GM23338 (cell line): ENCODE measurements around the gene PDZD7. TPM values are rescaled to one million over a fixed set of nuclear protein-coding genes. Genes with fewer than 3 reads are reported as not detected.

ENCODE experiments used
- ATAC-seq: fragments of 200-7000 bp; cut with Tn5 transposase; 3 replicates; pipeline ENCODE4 v1.9.1; 2020
- DNase-seq: peaks from one replicate; pipeline ENCODE4 v3.0.0-alpha.2; 2015; ENCODE audit warnings: low spot score
- H2AFZ ChIP-seq: fragments of 200-600 bp; sonication (generic); 2 replicates; pipeline ENCODE4 v1.8.0; 2016; ENCODE audit warnings: antibody characterized with exemption, mild to moderate bottlenecking, moderate library complexity
- H3F3A ChIP-seq: fragments of 200-600 bp; sonication (generic); replicated peaks from 2 replicates; pipeline ENCODE4 v1.8.0; 2017; ENCODE audit warnings: antibody characterized with exemption, mixed run types, low read depth
- H3K27ac ChIP-seq: fragments of 200-600 bp; sonication (generic); 2 replicates; pipeline ENCODE4 v1.6.1; 2016; ENCODE audit warnings: low read depth
- H3K27me3 ChIP-seq: fragments of 200-600 bp; sonication (generic); 2 replicates; pipeline ENCODE4 v1.8.0; 2016; ENCODE audit warnings: mild to moderate bottlenecking, mixed run types, moderate library complexity; ENCODE audit not compliant: insufficient read depth
- H3K36me3 ChIP-seq: fragments of 200-600 bp; sonication (generic); 2 replicates; pipeline ENCODE4 v1.8.0; 2016; ENCODE audit warnings: mild to moderate bottlenecking; ENCODE audit not compliant: insufficient read depth
- H3K4me1 ChIP-seq: fragments of 200-600 bp; sonication (generic); 2 replicates; pipeline ENCODE4 v1.8.0; 2016; ENCODE audit warnings: mild to moderate bottlenecking, moderate library complexity; ENCODE audit not compliant: insufficient read depth
- H3K4me2 ChIP-seq: fragments of 200-600 bp; sonication (generic); 2 replicates; pipeline ENCODE4 v1.7.1; 2017; ENCODE audit warnings: mixed run types
- H3K4me3 ChIP-seq: fragments of 200-600 bp; sonication (generic); 2 replicates; pipeline ENCODE4 v1.6.1; 2016; ENCODE audit warnings: mixed run types
- H3K79me2 ChIP-seq: fragments of 200-600 bp; sonication (generic); replicated peaks from 2 replicates; pipeline ENCODE4 v1.8.0; 2017; ENCODE audit warnings: mild to moderate bottlenecking; ENCODE audit not compliant: insufficient read depth
- H3K9me2 ChIP-seq: fragments of 200-600 bp; sonication (generic); 2 replicates; pipeline ENCODE4 v1.8.0; 2017; ENCODE audit not compliant: insufficient read depth
- H4K20me1 ChIP-seq: fragments of 200-600 bp; sonication (generic); replicated peaks from 2 replicates; pipeline ENCODE4 v1.8.0; 2017; ENCODE audit warnings: mild to moderate bottlenecking; ENCODE audit not compliant: insufficient read depth
- H3K27ac Mint-ChIP-seq: 2 replicates; pipeline ENCODE4 v1.8.0; 2020; ENCODE audit warnings: inconsistent platforms, mild to moderate bottlenecking, moderate library complexity, mixed read lengths
- H3K27me3 Mint-ChIP-seq: 3 replicates; pipeline ENCODE4 v1.8.0; 2022; ENCODE audit warnings: low read depth, mild to moderate bottlenecking, moderate library complexity, mixed read lengths, inconsistent platforms; ENCODE audit not compliant: insufficient read depth, poor library complexity
- H3K36me3 Mint-ChIP-seq: 3 replicates; pipeline ENCODE4 v1.8.0; 2021; ENCODE audit warnings: low read depth, mild to moderate bottlenecking, inconsistent platforms, moderate library complexity, mixed read lengths
- H3K4me1 Mint-ChIP-seq: 3 replicates; pipeline ENCODE4 v1.8.0; 2020; ENCODE audit warnings: mild to moderate bottlenecking, inconsistent platforms, mixed read lengths
- H3K4me3 Mint-ChIP-seq: 3 replicates; pipeline ENCODE4 v1.8.0; 2021; ENCODE audit warnings: moderate library complexity, mild to moderate bottlenecking, inconsistent platforms, mixed read lengths
- H3K9me3 Mint-ChIP-seq: 3 replicates; pipeline ENCODE4 v1.8.0; 2020; ENCODE audit warnings: moderate library complexity, mild to moderate bottlenecking, inconsistent platforms, mixed read lengths
- CREB1 ChIP-seq: fragments of 250-450 bp; sonication (Bioruptor Pico); IDR thresholded peaks from 2 replicates; pipeline ENCODE4 v1.5.0; 2020; ENCODE audit warnings: low read depth, mild to moderate bottlenecking, moderate library complexity
- CTCF ChIP-seq, 2 experiments: fragments of 200-600 bp in 1 of 2; sonication (generic) in 1 of 2; conservative IDR thresholded peaks; 2 replicates each; pipeline versions ENCODE4 v1.5.1 to v1.6.1; 2016 to 2017; ENCODE audit warnings: antibody characterized with exemption in 2 of 2, low read depth in 2 of 2, mild to moderate bottlenecking in 2 of 2, moderate library complexity in 1 of 2
- ETS1 ChIP-seq: IDR thresholded peaks from 2 replicates; pipeline ENCODE4 v1.6.1; 2016; ENCODE audit warnings: antibody characterized with exemption
- EZH2phosphoT487 ChIP-seq: fragments of 200-600 bp; sonication (generic); IDR thresholded peaks from one replicate; pipeline ENCODE4 v1.8.1; 2018; ENCODE audit warnings: antibody characterized with exemption; ENCODE audit not compliant: unreplicated experiment
- JUNB ChIP-seq: IDR thresholded peaks from one replicate; pipeline ENCODE4 v1.6.1; 2016; ENCODE audit warnings: antibody characterized with exemption; ENCODE audit not compliant: unreplicated experiment
- NANOG ChIP-seq: IDR thresholded peaks from 2 replicates; pipeline ENCODE4 v1.6.1; 2016; ENCODE audit warnings: antibody characterized with exemption, borderline replicate concordance
- POLR2AphosphoS5 ChIP-seq: IDR thresholded peaks from 2 replicates; pipeline ENCODE4 v1.6.1; 2016; ENCODE audit warnings: antibody characterized with exemption, low read depth
- STAT1 ChIP-seq: IDR thresholded peaks from one replicate; pipeline ENCODE4 v1.6.1; 2016; ENCODE audit warnings: antibody characterized with exemption; ENCODE audit not compliant: unreplicated experiment
- ZNF114 ChIP-seq: fragments of 250-450 bp; sonication (Bioruptor Pico); IDR thresholded peaks from 2 replicates; pipeline ENCODE4 v1.5.0; 2020; ENCODE audit warnings: mild to moderate bottlenecking, moderate library complexity
- ZNF331 ChIP-seq: fragments of 250-450 bp; sonication (Bioruptor Pico); IDR thresholded peaks from 2 replicates; pipeline ENCODE4 v1.5.0; 2020; ENCODE audit warnings: low read depth, mild to moderate bottlenecking, moderate library complexity
- ZNF462 ChIP-seq: fragments of 250-450 bp; sonication (Bioruptor Pico); IDR thresholded peaks from 2 replicates; pipeline ENCODE4 v1.5.0; 2020; ENCODE audit warnings: mild to moderate bottlenecking, moderate library complexity
- polyA plus RNA-seq: library from polyadenylated mRNA; unstranded; fragments of >200 nt; fragmentation: Nextera tagmentation; extraction: Ambion mirVana; gene quantifications from 2 replicates; pipeline ENCODE4 v1.2.1, GENCODE V29; 2016
- total RNA-seq: library from RNA; depleted of rRNA; stranded (reverse); fragments of >200 nt; shearing (Covaris generic); gene quantifications from 2 replicates; pipeline ENCODE4 v1.2.3, GENCODE V29; 2014

PDZD7 gene
- total and polyA plus RNA-seq, 2 experiments from 2014 or later = 1.7 to 2.3 TPM

GRCh38 chr10:100995181-100995580 lies 35.7 kb downstream of the PDZD7 start:
- Mint-ChIP-seq H3K4me1 (peaks cover 32% of the 10 kb centered on the region), H3K36me3 (peaks cover 40% of the 10 kb centered on the region), H3K4me3 (no peak overlapping the region), H3K27me3 (peaks cover 23% of the 10 kb centered on the region), H3K27ac (peak overlapping the region; percentile 8), H3K9me3 (no peaks in the 10 kb centered on the region)
- no peak overlapping the region for H3K4me2 ChIP-seq
- no peak overlapping the region for H2AFZ ChIP-seq
- no peak overlapping the region for H3K27ac ChIP-seq
- H3F3A ChIP-seq = peaks cover 36% of the 10 kb centered on the region
- ATAC-seq (no peak), DNase-seq (no peak)
- TF ChIP-seq ZNF114 (CRISPR knock-in tag) (no peak), ZNF331 (CRISPR knock-in tag) (no peak), POLR2AphosphoS5 (no peak), STAT1 (no peak), JUNB (no peak)
- peaks cover 24% of the 10 kb centered on the region for H3K4me1 ChIP-seq
- H3K4me3 ChIP-seq = no peak overlapping the region
- peaks cover 12% of the 10 kb centered on the region for H3K79me2 ChIP-seq
- peaks cover 6% of the 10 kb centered on the region for H4K20me1 ChIP-seq
- H3K9me2 ChIP-seq = no peaks in the 10 kb centered on the region
- H3K27me3 ChIP-seq = no peaks in the 10 kb centered on the region
- H3K36me3 ChIP-seq = peaks cover 30% of the 10 kb centered on the region

GRCh38 chr10:100993986-100994708 lies 36.8 kb downstream of the PDZD7 start:
- H3K27me3 ChIP-seq = no peaks in the 10 kb centered on the region
- Mint-ChIP-seq H3K36me3 (peaks cover 48% of the 10 kb centered on the region), H3K9me3 (no peaks in the 10 kb centered on the region), H3K4me3 (no peak overlapping the region), H3K27ac (0 out of 2 replicates have a peak overlapping the region, but pooled peaks have one; percentile 8), H3K27me3 (peaks cover 19% of the 10 kb centered on the region), H3K4me1 (peaks cover 32% of the 10 kb centered on the region)
- H4K20me1 ChIP-seq = peaks cover 17% of the 10 kb centered on the region
- no peak overlapping the region for H3K4me3 ChIP-seq
- TF ChIP-seq NANOG = no peak
- TF ChIP-seq ETS1 = no peak
- TF ChIP-seq CREB1 (CRISPR knock-in tag) = no peak
- no peak for TF ChIP-seq EZH2phosphoT487
- no peak for TF ChIP-seq ZNF462 (CRISPR knock-in tag)
- TF ChIP-seq CTCF (conservative IDR thresholded peaks at IDR 0.05; ENCODE audit: low read depth in 2 of 2) = peak; percentile 74 to 75
- peaks cover 24% of the 10 kb centered on the region for H3K4me1 ChIP-seq
- 0 out of 2 replicates have a peak overlapping the region, but pooled peaks have one; percentile 43 for H3K27ac ChIP-seq
- DNase-seq (peak; percentile 74), ATAC-seq (no peak)
- H3K79me2 ChIP-seq = peaks cover 18% of the 10 kb centered on the region
- no peaks in the 10 kb centered on the region for H3K9me2 ChIP-seq
- H2AFZ ChIP-seq = no peak overlapping the region
- peaks cover 36% of the 10 kb centered on the region for H3F3A ChIP-seq
- no peak overlapping the region for H3K4me2 ChIP-seq
- peaks cover 33% of the 10 kb centered on the region for H3K36me3 ChIP-seq
